H1 (cell line): Measurements from ENCODE around the gene SGSH.

Experiments used
- CTCF ChIP-seq, 3 experiments: IDR thresholded peaks; 1 replicate in 2 of 3; 2 replicates in 1 of 3; pipeline versions ENCODE4 v1.5.1 to v1.6.1; 2011; ENCODE audit warnings: low read length in 3 of 3, mild to moderate bottlenecking in 3 of 3, inconsistent platforms in 2 of 3, low read depth in 1 of 3, moderate library complexity in 1 of 3; ENCODE audit not compliant: insufficient read depth in 1 of 3; ENCODE audit errors: control extremely low read depth in 1 of 3
- EGR1 ChIP-seq: IDR thresholded peaks from 2 replicates; pipeline ENCODE4 v1.6.1; 2011; ENCODE audit warnings: low read depth, low read length, borderline replicate concordance
- EZH2 ChIP-seq: fragments of 200-600 bp; sonication (generic); IDR thresholded peaks from 2 replicates; pipeline ENCODE4 v1.7.1; 2012; ENCODE audit warnings: low read depth, mild to moderate bottlenecking, moderate library complexity, low read length, inconsistent platforms; ENCODE audit not compliant: severe bottlenecking
- JUN ChIP-seq: IDR thresholded peaks from 2 replicates; pipeline ENCODE4 v1.6.1; 2011; ENCODE audit warnings: low read depth, mild to moderate bottlenecking, improper control_type of control experiment, low read length
- NRF1 ChIP-seq: IDR thresholded peaks from 2 replicates; pipeline ENCODE4 v1.6.1; 2011; ENCODE audit warnings: mild to moderate bottlenecking, low read depth, low read length, improper control_type of control experiment
- RAD21 ChIP-seq, 2 experiments: IDR thresholded peaks in 1 of 2; conservative IDR thresholded peaks in 1 of 2; 2 replicates each; pipeline ENCODE4 v1.6.1; 2011; ENCODE audit warnings: low read depth in 2 of 2, low read length in 2 of 2, improper control_type of control experiment in 1 of 2, inconsistent platforms in 1 of 2, mild to moderate bottlenecking in 1 of 2, moderate library complexity in 1 of 2
- RFX5 ChIP-seq: IDR thresholded peaks from 2 replicates; pipeline ENCODE4 v1.6.1; 2011; ENCODE audit warnings: low read depth, low read length, improper control_type of control experiment, borderline replicate concordance
- TEAD4 ChIP-seq: IDR thresholded peaks from 2 replicates; pipeline ENCODE4 v1.6.1; 2012; ENCODE audit warnings: low read depth, low read length, inconsistent platforms, mixed read lengths

- TF ChIP-seq RFX5 (no peak), CTCF (IDR thresholded peaks at IDR 0.05; ENCODE audit: control extremely low read depth in 1 of 3, insufficient read depth in 1 of 3, low read depth in 1 of 3, low read length in 3 of 3) (no peak), RAD21 (IDR thresholded peaks at IDR 0.05 in 1 of 2, conservative IDR thresholded peaks at IDR 0.05 in 1 of 2; ENCODE audit: low read depth in 2 of 2, low read length in 2 of 2) (no peak), JUN (no peak), NRF1 (no peak), EZH2 (no peak), EGR1 (no peak), TEAD4 (no peak)
Measured at GRCh38 chr17:80232438-80232837, 12.3 kb upstream of the SGSH start.
